ENCODE data around the gene SCFD2.
A peak's percentile ranks its signal among the peaks of the same experiment; 100 is the strongest.
"Not testable (repeated sequence)": the region's sequence is repeated elsewhere in the genome, so short reads cannot be mapped to it uniquely, and the experiment has no call there.

The SCFD2 gene

DNA sequence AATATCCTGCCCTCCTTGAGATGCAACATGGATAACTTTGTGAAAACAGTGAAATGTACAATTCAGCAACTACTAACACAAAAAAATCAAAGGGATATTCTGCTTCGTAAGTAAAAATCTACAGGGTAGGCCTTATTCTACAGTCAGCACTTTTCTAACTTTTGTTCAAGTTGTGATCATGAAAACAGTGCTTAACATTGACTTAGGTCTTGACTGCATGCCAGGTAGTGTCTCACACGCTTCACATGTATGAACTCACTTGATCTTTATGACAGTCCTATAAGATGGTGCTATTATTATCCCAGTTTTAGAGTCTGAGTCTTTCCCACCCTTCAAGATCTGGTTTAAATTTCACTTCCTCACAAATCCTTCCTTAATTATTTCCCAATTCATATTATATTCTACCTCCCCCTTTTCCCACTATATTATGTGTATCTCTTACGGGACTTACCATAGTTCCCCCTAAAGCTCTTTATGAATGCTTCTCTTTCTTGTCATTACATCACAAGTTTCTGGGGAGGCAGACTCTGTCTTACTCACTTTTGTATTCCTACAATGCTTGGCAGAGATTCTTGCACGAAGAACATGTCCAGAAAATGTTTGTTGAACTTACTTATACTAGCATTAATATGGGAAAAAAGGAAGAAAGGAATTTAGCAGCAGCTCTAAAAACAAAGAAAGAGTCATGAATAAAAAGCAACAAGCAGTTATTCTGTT lies 179.8 kb downstream of the SCFD2 start:
- DNase-seq = no peak

DNA sequence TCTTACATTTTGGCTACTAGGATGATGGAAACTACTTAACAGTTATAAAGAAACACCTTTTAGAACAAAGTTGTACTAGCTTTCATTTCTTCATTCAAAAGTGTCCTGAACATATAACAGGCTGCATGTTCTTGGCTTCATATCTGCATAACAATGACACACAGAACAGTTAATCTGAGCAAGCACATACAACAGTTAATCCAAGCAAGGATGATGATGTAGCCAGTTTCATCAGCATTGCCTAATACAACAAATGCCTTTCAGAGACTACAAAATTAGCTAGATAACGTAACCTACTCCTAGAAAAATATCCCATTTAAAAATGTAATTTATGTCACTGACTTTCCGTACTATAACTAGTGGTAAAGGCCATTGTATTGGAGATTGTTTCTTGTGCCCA lies 182.1 kb downstream of the SCFD2 start:
- no peak for DNase-seq

DNA sequence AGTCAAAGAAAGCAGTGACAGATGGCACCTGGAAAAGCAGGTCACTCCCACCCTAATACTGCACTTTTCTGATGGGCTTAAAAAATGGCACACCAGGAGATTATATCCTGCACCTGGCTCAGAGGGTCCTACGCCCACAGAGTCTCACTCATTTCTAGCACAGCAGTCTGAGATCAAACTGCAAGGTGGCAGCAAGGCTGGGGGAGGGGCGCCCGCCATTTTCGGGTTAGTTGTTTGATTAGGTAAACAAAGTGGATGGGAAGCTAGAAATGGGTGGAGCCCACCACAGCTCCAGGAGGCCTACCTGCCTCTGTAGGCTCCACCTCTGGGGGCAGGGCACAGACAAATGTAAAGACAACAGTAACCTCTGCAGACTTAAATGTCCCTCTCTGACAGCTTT lies 188.1 kb downstream of the SCFD2 start:
- not testable (repeated sequence) for DNase-seq

DNA sequence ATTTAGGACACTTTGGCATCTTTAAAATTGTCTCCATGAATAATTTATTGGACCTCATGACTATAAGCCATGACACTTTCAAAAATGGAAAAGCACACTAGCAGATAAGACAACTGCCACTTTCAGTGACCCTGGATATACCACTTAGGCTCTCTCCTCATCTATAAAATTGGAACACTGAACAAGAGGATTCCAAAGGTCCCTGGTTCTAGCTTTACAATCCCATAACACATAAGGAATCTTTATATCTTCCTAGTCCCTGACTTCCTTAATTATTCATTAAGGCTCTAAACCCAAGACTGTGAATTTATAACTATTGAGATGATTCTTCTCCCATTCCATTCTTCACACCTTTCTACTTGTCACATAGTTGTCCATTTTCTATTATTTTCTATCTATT lies 190.2 kb downstream of the SCFD2 start:
- no peak for DNase-seq

DNA sequence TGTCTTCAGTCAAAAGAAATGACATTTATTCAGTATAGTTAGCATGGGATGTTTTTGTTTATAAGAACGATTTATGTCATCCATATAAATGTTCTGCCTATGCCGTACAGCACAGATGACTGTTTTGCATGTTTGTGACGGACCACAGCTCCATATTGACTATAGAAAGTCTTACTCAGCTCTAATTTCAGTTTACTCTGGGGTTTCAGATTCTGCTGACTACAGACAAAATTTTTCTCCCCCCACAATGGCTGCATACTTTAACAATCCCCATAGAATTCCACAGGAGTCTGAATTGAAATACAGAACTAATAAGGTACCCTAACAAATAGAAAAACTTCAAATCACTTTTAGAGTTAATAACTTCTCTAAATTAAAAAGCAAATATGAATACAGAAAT lies 191.0 kb downstream of the SCFD2 start:
- DNase-seq = no peak

DNA sequence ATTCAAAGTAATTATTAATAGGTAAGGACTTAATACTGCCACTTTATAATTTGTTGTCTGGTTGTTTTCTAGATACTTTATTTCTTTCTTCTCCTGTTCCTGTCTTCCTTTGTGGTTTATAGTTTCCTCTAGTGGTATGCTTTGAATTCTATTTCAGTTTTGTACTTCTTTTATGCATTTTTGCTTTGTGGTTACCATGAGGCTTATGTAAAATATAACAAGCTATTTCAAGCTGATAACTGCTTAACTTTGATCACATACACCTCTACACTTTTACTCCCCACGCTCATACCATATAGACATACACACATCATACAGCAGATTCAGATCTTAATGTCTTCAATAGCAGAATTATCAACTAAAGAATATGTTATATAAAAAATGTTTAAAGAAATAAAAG lies 192.3 kb downstream of the SCFD2 start:
- no peak for DNase-seq

DNA sequence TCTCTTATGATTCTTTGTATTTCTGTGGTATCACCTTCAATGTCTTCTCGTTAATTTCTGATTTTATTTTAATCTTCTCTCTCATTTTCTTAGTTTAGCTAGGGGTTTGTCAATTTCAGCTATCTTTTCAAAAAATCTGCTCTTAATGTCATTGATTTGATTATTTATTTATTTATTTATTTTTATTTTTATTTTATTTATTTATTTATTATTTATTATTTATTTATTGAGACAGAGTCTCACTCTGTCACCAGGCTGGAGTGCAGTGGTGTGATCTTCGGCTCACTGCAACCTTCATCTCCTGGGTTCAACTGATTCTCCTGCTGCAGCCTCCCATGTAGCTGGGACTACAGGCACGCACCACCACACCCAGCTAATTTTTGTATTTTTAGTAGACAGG lies 194.1 kb downstream of the SCFD2 start:
- DNase-seq = no peak

DNA sequence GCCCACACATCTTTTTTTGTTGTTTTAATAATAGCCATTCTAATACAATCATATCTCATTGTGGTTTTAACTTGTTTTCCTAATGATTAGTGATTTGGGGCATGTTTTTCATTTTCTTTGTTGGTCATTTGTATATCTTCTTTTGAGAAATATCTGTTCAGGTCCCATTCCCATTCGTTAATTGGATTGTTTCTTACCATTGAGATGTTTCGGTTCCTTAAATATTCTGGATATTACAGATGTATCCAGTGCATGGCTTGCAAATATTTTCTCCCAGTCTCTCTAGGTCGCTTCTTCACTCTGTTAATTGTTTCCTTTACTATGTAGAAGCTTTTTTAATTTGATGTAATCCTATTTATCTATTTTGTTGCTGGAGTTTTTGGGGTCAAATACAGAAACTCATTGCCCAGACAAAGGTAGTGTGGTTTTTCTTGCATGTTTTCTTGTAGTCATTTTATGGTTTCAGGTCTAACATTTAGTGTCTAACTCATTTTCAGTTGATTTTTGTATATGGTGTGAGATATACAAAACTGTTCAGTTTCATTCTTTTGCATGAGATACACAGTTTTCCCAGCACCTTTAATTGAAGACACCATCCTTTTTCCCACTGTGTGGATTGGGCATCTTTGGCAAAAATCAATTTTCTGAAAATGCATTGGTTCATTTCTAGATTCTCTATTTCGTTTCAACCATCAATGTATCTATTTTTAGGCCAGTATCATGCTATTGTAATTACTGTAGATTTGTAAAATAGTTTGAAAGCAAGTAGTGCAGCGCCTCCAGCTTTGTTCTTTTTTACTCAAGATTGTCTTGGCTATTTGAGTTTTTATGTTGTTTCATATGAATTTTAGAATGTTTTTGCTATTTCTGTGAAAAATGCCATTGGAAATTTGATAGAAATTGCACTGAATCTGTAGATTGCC lies 195.9 kb downstream of the SCFD2 start:
- DNase-seq = no peak

DNA sequence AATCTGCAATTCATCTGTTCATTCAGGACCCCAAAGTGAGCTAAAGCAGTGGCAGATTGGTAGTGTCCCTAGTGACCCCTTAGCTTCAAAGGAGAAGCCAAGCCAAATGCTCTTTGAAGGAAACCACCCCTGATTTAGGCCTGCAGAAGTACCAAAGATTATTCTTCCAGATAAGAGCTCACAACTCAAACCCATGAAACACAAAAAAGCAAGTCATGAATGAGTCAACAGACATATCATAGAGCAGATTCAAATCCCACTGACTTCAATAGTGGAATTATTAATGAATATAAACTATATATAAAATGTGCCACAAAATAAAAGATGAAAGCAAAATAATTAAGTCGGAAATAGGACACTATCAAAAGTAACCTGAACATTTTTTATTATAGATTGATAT lies 197.6 kb downstream of the SCFD2 start:
- no peak for DNase-seq

DNA sequence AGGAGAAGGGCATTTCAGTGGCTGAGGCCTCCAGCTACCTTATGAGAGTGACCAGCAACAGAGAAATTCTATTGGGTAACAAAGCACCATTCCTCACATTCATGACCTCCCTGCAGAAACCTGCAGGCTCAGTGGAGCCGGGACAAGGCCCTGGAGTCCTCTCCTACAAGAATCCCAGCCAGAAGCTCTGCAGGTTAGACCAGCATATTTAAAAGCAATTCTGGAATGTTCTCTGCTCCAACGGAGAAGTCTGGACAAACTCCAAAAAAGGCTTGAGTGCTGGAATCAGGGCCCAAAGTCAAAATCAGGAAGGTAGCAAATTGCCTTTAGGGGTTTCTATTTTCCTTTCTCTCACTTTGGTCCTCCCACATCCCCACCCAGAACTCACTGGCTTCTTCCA lies 202.9 kb downstream of the SCFD2 start:
- no peak for DNase-seq

DNA sequence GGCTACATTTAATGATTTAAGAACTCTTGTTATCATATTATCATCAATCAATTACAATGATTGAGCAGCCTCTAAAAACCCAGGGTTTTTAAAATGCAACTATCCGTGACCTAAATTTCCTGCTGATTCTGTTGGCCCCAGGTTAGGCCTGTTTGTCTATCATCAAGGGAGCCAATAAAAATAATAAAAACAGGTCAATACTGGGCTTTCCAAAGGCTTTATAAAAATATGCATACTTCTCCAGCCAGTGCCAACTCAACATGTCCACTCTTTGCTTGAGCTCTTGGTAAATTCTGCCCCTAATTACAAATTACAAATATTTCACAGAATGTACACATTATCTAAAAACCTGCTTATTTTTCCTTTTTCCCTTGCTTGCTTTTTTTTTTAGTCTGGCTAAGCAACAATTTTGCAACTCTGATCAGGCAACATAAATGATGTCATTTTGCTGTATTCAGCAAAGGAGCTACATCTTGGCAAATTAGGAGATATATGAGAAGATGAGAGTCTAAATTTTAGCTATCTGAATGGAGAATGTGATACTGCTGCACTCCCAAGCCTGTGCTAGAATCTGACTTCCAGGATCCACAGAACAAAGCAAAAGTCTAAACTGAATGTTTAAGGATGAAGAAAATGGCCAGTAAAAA lies 204.0 kb downstream of the SCFD2 start:
- no peak for DNase-seq

DNA sequence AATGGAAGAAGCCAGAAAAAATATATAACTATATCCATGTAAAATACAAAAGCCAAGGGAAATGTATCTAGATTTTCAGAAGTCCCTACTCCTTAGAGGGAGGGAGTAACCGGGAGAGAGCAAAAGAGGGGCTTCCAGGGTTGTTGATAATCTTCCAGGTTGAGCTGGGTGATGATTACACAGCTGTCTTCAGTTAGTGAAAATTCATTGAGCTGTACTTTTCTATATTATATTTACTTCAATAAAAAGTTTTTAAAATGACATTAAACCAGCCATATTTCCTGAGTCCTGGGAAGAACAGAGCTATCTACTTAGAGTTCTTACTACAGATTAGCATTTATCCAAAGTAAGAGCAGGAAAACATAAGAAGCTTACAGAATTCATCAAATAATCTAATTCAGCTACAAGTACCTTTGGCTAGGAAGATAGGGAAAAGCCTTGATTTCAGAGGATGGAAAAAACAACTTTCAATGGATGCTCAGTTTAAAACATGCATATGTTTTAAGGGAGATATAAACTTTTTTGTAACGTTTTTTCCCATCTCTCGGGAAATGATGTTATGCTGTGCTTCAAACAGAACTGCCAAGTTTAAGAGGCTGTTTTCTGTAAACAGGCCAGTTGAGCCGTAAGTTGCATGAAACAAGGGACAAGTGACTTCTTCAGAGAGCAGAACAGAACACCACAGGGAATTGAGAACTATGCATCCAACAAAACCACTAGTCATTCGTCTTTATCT lies 204.6 kb downstream of the SCFD2 start:
- peak; percentile 15 for DNase-seq

DNA sequence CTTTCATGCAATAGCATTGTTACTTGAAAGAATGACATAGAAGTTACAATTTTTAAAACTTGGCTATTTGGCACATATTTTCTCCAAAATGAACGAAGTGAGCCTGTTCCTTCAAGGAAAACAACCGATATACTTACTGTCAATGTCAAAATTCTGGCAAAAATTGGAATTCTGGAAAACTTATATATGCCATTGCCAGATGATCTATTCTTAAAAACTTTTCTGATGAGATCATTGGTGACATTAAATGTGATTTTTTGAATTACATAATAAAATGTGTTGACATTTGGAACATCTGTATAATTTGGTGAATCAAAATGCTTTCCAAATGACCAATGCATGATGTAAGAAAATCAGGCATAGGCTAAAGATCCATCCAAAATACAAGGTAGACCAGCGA lies 209.0 kb downstream of the SCFD2 start:
- DNase-seq = no peak

DNA sequence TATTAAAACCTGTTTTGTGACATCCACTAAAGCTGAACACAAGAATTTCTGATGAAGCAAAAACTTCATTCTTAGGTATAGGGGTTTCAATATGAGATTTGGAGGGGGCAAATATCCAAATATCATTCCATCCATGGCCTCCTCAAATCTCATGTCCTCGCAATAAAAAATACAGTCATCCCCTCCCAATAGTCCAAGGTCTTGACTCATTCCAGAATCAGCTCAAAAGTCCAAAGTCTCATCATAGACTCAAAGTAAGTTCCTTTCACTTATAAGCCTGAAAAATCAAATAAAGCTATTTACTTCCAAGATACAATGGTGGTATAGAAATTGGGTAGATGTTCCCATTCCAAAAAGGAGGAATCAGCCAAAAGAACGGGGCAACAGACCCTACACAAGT lies 213.4 kb downstream of the SCFD2 start:
- DNase-seq = no peak

DNA sequence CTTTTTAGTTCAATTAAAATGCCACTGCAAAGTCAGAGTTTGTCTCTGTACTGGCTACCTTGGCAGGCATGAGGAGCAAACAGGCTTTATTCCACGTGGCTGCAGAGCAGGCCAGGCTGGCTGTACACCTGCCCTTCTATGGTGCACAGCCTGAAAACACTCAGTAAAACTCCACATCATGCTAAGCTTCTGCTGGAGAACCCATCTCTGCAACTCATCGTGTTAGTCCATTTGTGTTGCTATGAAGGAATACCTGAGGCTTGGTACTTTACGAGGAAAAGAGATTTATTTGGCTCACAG lies 214.4 kb downstream of the SCFD2 start:
- DNase-seq = no peak

DNA sequence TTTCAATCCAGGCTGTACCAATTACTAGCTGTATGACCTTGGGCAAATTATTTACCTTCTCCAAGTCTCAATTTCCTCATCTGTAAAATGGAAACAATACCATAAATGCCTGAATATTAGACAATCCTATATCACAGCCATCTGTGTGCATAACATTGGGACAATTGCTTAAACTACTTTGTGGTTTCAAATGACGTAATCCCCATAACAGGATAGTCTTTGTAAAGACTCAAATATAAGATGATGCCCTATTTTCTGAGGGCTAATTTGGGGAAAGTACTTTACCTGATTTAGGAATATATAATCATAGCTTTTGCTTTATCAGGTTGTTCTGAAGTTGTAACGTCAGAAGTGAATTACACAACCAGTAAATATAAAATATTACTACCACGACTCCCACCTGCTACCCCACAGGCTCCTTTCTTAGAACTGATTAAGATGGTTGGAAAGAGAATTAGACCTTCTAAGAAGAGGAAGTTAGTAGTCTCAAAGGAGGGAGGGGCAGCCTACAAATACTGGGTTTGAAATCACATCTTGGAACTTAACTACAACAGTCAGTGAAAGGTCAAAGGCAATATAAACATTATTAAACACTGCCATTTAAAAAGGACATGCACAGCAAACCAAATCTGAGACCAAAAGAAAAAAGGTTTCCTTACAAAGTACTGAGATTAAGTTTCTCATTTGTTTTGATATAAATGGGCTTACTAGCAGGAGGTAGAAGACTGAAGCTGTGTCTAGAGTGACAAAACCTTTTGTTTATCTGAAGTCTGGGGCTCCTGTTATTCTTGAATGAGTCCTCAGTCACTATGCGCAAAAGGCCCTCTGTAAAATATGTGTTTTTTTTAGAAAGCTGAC lies 215.0 kb downstream of the SCFD2 start:
- no peak for DNase-seq

DNA sequence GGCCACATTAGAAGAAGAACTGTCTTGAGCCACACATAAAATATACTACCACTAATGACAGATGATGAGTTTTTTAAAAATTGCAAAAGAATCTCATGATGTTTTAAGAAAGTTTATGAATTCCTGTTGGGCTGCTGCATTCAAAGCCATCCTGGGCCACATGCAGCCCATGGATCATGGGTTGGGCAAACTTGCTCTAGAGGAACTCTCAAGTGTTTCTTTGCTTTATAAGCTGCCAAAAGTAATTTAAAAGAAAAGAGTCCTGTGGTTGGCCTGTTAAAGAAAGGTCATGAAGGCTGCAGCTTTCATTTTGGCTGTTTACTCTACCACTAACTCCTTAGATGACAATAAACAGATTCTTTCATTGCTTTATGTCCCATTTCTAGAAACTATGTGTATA lies 218.2 kb downstream of the SCFD2 start:
- DNase-seq = no peak

DNA sequence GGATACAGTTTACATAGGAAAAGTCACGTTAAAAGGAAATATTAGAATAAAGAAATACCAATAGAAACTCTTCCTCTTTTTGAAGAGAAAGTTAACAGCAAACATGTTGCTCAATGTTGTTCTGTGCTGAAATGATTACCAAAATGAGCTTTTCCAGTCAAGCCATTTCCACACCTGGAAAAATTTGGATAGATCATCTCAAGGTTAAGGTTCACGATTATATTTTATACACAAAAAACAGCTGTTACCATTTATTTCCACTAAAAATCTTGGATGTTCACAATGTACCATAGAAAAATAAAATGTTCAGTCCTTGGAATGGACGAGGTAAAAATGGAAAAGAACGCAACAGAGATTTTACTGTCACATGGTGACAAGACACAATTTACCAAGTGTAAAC lies 218.7 kb downstream of the SCFD2 start:
- DNase-seq = no peak

DNA sequence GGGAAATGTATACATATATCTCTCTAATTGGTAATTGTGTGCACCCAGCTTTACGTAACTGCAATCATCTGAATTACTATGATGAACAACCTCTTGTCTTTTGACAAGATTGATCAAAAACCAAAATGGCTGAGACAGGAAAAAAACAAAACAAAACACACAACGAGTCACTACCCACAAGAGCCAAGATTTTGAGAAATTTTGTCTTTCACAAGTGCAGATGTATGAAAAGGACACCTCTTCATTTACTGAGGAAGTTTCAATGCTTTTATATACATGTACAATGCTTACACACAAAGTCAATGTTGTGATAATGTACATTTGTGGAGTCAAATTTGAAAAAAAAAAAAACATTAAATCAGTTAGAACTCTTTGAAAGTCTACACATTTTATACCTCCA lies 224.6 kb downstream of the SCFD2 start:
- no peak for DNase-seq

DNA sequence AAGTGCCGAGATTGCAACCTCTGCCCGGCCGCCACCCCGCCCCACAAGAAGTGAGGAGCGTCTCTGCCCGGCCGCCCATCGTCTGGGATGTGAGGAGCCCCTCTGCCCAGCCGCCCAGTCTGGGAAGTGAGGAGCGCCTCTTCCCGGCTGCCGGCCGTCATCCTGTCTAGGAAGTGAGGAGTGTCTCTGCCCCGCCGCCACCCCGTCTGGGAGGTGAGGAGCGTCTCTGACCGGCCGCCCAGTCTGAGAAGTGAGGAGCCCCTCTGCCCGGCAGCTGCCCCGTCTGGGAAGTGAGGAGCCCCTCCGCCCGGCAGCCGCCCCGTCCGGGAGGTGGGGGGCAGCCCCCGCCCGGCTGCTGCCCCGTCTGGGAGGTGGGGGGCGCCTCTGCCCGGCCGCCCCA lies 226.6 kb downstream of the SCFD2 start:
- DNase-seq = not testable (repeated sequence)

DNA sequence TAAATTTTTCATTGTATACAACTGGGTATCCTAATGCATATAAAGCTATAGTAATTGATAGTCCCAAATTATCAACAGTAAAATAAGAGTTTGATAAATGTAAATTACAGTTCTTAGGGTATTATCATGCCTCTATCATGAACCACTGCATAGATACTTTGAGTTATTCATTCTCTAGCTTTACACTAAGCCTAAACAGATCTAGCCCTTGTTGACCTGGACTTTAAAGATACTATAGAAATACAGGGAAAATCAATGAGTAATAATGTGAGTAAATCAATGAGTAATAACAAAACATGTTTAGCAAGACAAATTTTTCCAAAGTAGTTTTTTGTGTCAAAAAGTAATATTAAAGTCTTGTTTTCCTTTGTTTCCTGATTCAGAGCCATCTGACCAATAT lies 228.4 kb downstream of the SCFD2 start:
- no peak for DNase-seq

DNA sequence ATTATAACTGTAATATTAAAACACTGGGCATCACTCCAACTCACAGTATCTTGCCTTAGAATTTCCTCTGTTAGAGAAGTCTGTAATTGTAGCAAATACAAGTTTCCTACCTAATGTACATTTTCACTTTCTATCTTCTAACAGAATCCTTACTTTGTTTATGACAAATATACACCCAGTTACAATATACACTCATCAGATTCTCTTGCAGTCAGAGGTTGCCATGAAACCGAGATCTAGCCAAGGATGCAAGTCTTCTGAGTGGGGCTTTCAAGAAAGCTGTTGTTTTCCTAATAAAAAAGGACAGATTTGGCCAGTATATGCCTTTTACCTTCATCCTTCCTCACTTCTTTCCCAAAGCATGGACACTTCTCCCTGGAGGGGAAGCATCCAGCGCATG lies 228.9 kb downstream of the SCFD2 start:
- no peak for DNase-seq
